Mesenchymal stem cell (in vitro differentiated cells and primary cell): ENCODE measurements around the gene VPS37C.

Experiments
- DNase-seq: peaks from one replicate; pipeline ENCODE4 v3.0.0-alpha.2; 2013
- H2AFZ ChIP-seq: one replicate; pipeline ENCODE4 v1.6.1; 2013; ENCODE audit warnings: low read depth, mild to moderate bottlenecking, control low read depth, inconsistent platforms, low read length, moderate library complexity
- H2AK5ac ChIP-seq: 2 replicates; pipeline ENCODE4 v1.6.1; 2013; ENCODE audit warnings: low read length, moderate library complexity, mild to moderate bottlenecking, inconsistent platforms; ENCODE audit not compliant: severe bottlenecking
- H2BK120ac ChIP-seq: one replicate; pipeline ENCODE4 v1.6.1; 2013; ENCODE audit warnings: low read depth, mild to moderate bottlenecking, inconsistent platforms, low read length, moderate library complexity
- H2BK12ac ChIP-seq, 2 experiments: one replicate each; pipeline ENCODE4 v1.6.1; 2013; ENCODE audit warnings: inconsistent platforms in 2 of 2, low read length in 2 of 2, mild to moderate bottlenecking in 2 of 2, moderate library complexity in 2 of 2, control low read depth in 1 of 2
- H2BK15ac ChIP-seq: one replicate; pipeline ENCODE4 v1.6.1; 2013; ENCODE audit warnings: mild to moderate bottlenecking, low read depth, inconsistent platforms; ENCODE audit not compliant: poor library complexity, severe bottlenecking
- H2BK5ac ChIP-seq: 2 replicates; pipeline ENCODE4 v1.6.1; 2013; ENCODE audit warnings: low read depth, mild to moderate bottlenecking, low read length, control low read depth, inconsistent platforms; ENCODE audit not compliant: poor library complexity, severe bottlenecking
- H3K14ac ChIP-seq, 2 experiments: one replicate each; pipeline ENCODE4 v1.6.1; 2013; ENCODE audit warnings: inconsistent platforms in 2 of 2, low read length in 2 of 2, control low read depth in 1 of 2, mild to moderate bottlenecking in 1 of 2, moderate library complexity in 1 of 2
- H3K18ac ChIP-seq, 2 experiments: one replicate each; pipeline ENCODE4 v1.6.1; 2013; ENCODE audit warnings: inconsistent platforms in 2 of 2, low read length in 2 of 2, control low read depth in 1 of 2, low read depth in 1 of 2, mild to moderate bottlenecking in 1 of 2
- H3K23ac ChIP-seq, 2 experiments: one replicate each; pipeline ENCODE4 v1.6.1; 2013; ENCODE audit warnings: inconsistent platforms in 2 of 2, low read length in 2 of 2, mild to moderate bottlenecking in 2 of 2, moderate library complexity in 2 of 2, control low read depth in 1 of 2
- H3K27ac ChIP-seq: 2 replicates; pipeline ENCODE4 v1.5.1; 2013; ENCODE audit warnings: mild to moderate bottlenecking, moderate library complexity, low read length, control low read depth, inconsistent platforms; ENCODE audit not compliant: poor library complexity, severe bottlenecking
- H3K27me3 ChIP-seq, 2 experiments: 2 replicates each; pipeline versions ENCODE4 v1.6.1 to v1.7.0; 2013; ENCODE audit warnings: low read length in 2 of 2, mild to moderate bottlenecking in 2 of 2, moderate library complexity in 2 of 2, control low read depth in 1 of 2, inconsistent platforms in 1 of 2; ENCODE audit not compliant: control insufficient read depth in 1 of 2, insufficient read depth in 1 of 2
- H3K36me3 ChIP-seq, 2 experiments: 2 replicates each; pipeline versions ENCODE4 v1.6.1 to v1.7.0; 2013; ENCODE audit warnings: low read length in 2 of 2, control low read depth in 1 of 2, inconsistent platforms in 1 of 2, low read depth in 1 of 2, mild to moderate bottlenecking in 1 of 2; ENCODE audit not compliant: insufficient read depth in 2 of 2, control insufficient read depth in 1 of 2
- H3K4ac ChIP-seq, 2 experiments: one replicate each; pipeline ENCODE4 v1.6.1; 2013; ENCODE audit warnings: inconsistent platforms in 2 of 2, low read length in 2 of 2, mild to moderate bottlenecking in 2 of 2, moderate library complexity in 2 of 2, control low read depth in 1 of 2, low read depth in 1 of 2
- H3K4me1 ChIP-seq: 2 replicates; pipeline ENCODE4 v1.6.1; 2013; ENCODE audit warnings: low read depth, low read length, control low read depth; ENCODE audit not compliant: control insufficient read depth, insufficient read depth
- H3K4me2 ChIP-seq: 2 replicates; pipeline ENCODE4 v1.6.1; 2013; ENCODE audit warnings: low read length, mild to moderate bottlenecking, inconsistent platforms; ENCODE audit not compliant: poor library complexity, severe bottlenecking
- H3K4me3 ChIP-seq, 2 experiments: 2 replicates each; pipeline versions ENCODE4 v1.5.1 to v1.7.0; 2013; ENCODE audit warnings: low read length in 2 of 2, mild to moderate bottlenecking in 2 of 2, control low read depth in 1 of 2, low read depth in 1 of 2; ENCODE audit not compliant: insufficient read depth in 1 of 2
- H3K79me1 ChIP-seq: replicated peaks from 2 replicates; pipeline ENCODE4 v1.6.1; 2013; ENCODE audit warnings: mild to moderate bottlenecking, control low read depth, low read length, inconsistent platforms; ENCODE audit not compliant: poor library complexity, severe bottlenecking
- H3K9ac ChIP-seq: 2 replicates; pipeline ENCODE4 v1.7.0; 2013; ENCODE audit warnings: mild to moderate bottlenecking, low read length, moderate library complexity
- H3K9me3 ChIP-seq: 2 replicates; pipeline ENCODE4 v1.7.0; 2013; ENCODE audit warnings: mild to moderate bottlenecking, low read length; ENCODE audit not compliant: control insufficient read depth
- H4K8ac ChIP-seq: one replicate; pipeline ENCODE4 v1.6.1; 2013; ENCODE audit warnings: inconsistent platforms, mild to moderate bottlenecking, low read length, moderate library complexity
- H4K91ac ChIP-seq: one replicate; pipeline ENCODE4 v1.6.1; 2013; ENCODE audit warnings: mild to moderate bottlenecking, low read length, inconsistent platforms
- WGBS: methylation state at CpG from one replicate; pipeline ENCODE4 v1.1.7; 2013; ENCODE audit warnings: mixed read lengths; 5-methylcytosine and 5-hydroxymethylcytosine counted together

VPS37C gene

DNA sequence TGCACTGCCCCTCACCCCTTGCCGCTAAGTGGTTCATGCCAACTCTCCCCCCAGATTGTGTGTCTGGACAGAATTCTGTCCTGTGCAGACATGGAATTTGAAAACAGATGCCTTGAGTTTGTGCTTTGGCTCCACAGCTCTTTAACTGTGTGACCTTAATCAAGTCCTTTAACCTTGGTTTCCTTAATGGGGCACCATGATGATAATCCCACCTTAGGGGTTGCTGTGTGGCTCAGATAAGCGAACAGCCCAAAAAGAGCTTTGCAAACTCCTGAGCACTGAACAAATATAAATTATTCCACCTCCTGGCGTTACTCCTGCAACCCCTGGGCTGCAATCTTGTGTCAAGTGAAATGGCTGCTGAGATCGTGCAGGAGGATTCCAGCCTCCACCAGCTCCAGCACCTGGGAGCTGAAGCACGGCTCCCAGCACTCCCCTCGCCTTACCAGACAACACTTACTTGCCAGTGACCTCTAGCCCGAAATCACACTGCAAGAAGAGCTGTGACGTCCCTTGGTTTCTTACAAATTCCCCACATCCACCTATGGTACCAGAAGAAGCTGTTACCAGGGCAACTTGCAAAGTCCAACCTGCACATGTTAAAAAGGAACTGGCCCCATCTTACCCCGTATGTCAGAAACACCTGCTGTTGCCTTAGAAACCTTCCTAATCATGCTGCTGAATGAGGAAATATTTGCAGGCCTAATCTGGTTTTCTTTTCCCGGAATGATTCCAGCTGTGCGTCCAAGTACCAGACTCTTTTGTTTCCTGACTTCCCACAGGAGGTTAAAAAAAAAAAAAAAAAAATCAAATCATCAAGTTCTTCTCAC is 13.2 kb downstream of the VPS37C start:
- Histone ChIP-seq H2BK12ac (no peak overlapping the region), H2BK120ac (no peak overlapping the region), H3K27me3 (no peaks in the 10 kb centered on the region), H3K4me1 (peaks cover 28% of the 10 kb centered on the region), H3K9me3 (no peaks in the 10 kb centered on the region), H2AK5ac (no peak overlapping the region), H2AFZ (no peak overlapping the region), H3K27ac (no peak overlapping the region), H2BK15ac (no peak overlapping the region), H3K4ac (no peak overlapping the region), H3K79me1 (peaks cover 57% of the 10 kb centered on the region), H3K9ac (no peak overlapping the region), H4K8ac (no peak overlapping the region), H3K18ac (no peak overlapping the region), H3K14ac (no peak overlapping the region), H2BK5ac (no peak overlapping the region), H4K91ac (no peak overlapping the region), H3K4me3 (no peak overlapping the region), H3K36me3 (peaks cover 3 to 23% of the 10 kb centered on the region in 2 experiments), H3K23ac (no peak overlapping the region), H3K4me2 (no peak overlapping the region)
- no peak for DNase-seq
- 87% methylated on average over 11 of the region's 11 CpGs for WGBS

GRCh38 chr11:61147271-61147670 is 14.0 kb downstream of the VPS37C start:
- no peak overlapping the region for H3K4ac ChIP-seq
- no peak overlapping the region for H3K9ac ChIP-seq
- WGBS, result 97% methylated on average over 9 of the region's 10 CpGs
- H3K14ac ChIP-seq, result no peak overlapping the region
- H3K23ac ChIP-seq, result no peak overlapping the region
- no peak overlapping the region for H2BK5ac ChIP-seq
- no peaks in the 10 kb centered on the region for H3K9me3 ChIP-seq
- H3K36me3 ChIP-seq, result peaks cover 3 to 23% of the 10 kb centered on the region in 2 experiments
- H3K79me1 ChIP-seq, result peaks cover 58% of the 10 kb centered on the region
- no peak overlapping the region for H3K4me3 ChIP-seq
- H2BK12ac ChIP-seq, result no peak overlapping the region
- no peak for DNase-seq
- peaks cover 20% of the 10 kb centered on the region for H3K4me1 ChIP-seq
- H2AFZ ChIP-seq, result no peak overlapping the region
- no peak overlapping the region for H2AK5ac ChIP-seq
- no peaks in the 10 kb centered on the region for H3K27me3 ChIP-seq
- no peak overlapping the region for H4K91ac ChIP-seq
- no peak overlapping the region for H2BK15ac ChIP-seq
- no peak overlapping the region for H3K27ac ChIP-seq
- H3K4me2 ChIP-seq, result no peak overlapping the region
- H3K18ac ChIP-seq, result no peak overlapping the region
- no peak overlapping the region for H2BK120ac ChIP-seq
- peak overlapping the region; percentile 3 for H4K8ac ChIP-seq

DNA sequence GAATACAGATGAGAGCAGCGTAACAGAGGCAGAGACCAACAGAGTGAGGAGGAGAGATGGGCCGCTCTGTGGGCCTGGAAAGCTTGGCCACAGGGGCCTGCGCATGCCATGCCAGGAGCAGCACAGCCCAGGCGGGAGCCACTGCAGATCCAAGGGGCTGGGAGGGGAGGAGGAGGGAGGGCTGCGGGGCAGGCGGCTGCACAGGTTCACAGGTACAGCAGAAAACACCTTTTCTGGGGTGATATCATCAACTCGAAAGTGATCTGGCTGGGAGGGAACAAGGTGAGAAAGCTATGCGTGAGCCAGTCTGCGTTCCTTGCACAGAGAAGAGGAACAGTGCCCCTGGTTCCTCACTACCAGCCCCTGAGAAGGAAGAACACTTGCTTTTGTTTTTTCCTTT is 14.8 kb downstream of the VPS37C start:
- Histone ChIP-seq H3K4ac (no peak overlapping the region), H2AFZ (no peak overlapping the region), H4K91ac (no peak overlapping the region), H3K9me3 (no peaks in the 10 kb centered on the region), H3K4me1 (peaks cover 20% of the 10 kb centered on the region), H2BK15ac (no peak overlapping the region), H2BK5ac (no peak overlapping the region), H2BK12ac (no peak overlapping the region), H3K27me3 (no peaks in the 10 kb centered on the region), H3K9ac (no peak overlapping the region), H2BK120ac (no peak overlapping the region), H2AK5ac (no peak overlapping the region), H3K4me3 (no peak overlapping the region), H3K23ac (peak overlapping the region in 1 of 2 experiments; percentile 14), H3K14ac (no peak overlapping the region), H3K36me3 (peaks cover 3 to 27% of the 10 kb centered on the region in 2 experiments), H4K8ac (peak overlapping the region; percentile 22), H3K18ac (no peak overlapping the region), H3K27ac (no peak overlapping the region), H3K79me1 (peaks cover 56% of the 10 kb centered on the region), H3K4me2 (no peak overlapping the region)
- 92% methylated on average over 9 of the region's 9 CpGs for WGBS
- DNase-seq, result no peak

- Histone ChIP-seq H2AK5ac (no peak overlapping the region), H3K4me2 (no peak overlapping the region), H2AFZ (no peak overlapping the region), H3K9me3 (no peaks in the 10 kb centered on the region), H2BK12ac (no peak overlapping the region), H3K4me3 (no peak overlapping the region), H3K4me1 (peaks cover 21% of the 10 kb centered on the region), H3K27ac (no peak overlapping the region), H3K79me1 (peaks cover 58% of the 10 kb centered on the region), H3K4ac (no peak overlapping the region), H3K27me3 (no peaks in the 10 kb centered on the region), H4K8ac (no peak overlapping the region), H3K18ac (no peak overlapping the region), H2BK5ac (no peak overlapping the region), H3K23ac (no peak overlapping the region), H3K36me3 (peaks cover 3 to 26% of the 10 kb centered on the region in 2 experiments), H3K14ac (no peak overlapping the region), H3K9ac (no peak overlapping the region), H2BK15ac (no peak overlapping the region), H2BK120ac (no peak overlapping the region), H4K91ac (no peak overlapping the region)
- 91% methylated on average over 17 of the region's 17 CpGs for WGBS
- DNase-seq, result no peak
These were observed 15.8 kb downstream of the VPS37C start for GRCh38 chr11:61145228-61146005.
